ENCODE measurements around the gene WIPF2. TPM values are rescaled to one million over a fixed set of nuclear protein-coding genes. Genes with fewer than 3 reads are reported as not detected.
"Not testable (repeated sequence)": the region's sequence is repeated elsewhere in the genome, so short reads cannot be mapped to it uniquely, and the experiment has no call there.

WIPF2 gene
- total RNA-seq, 1 experiment from 2014 or later, result 5.1 TPM

- DNase-seq (ENCODE audit: low read depth, low spot score); in situ Hi-C loops (cut with HindIII; ENCODE audit: low pct_unique_long_range_greater_than_20kb, low sequenced_read_pairs): not testable (repeated sequence)
Observed at GRCh38 chr17:40304866-40305265, 85.8 kb downstream of the WIPF2 start.

- in situ Hi-C loops (cut with HindIII; ENCODE audit: low pct_unique_long_range_greater_than_20kb, low sequenced_read_pairs), result no loop called here
- no peak for DNase-seq (ENCODE audit: low read depth, low spot score)
Observed at GRCh38 chr17:40306395-40306794, 87.3 kb downstream of the WIPF2 start.

GRCh38 chr17:40307001-40307730 is 88.1 kb downstream of the WIPF2 start:
- in situ Hi-C loops (cut with HindIII; ENCODE audit: low pct_unique_long_range_greater_than_20kb, low sequenced_read_pairs), result no loop called here
- no peak for DNase-seq (ENCODE audit: low read depth, low spot score)

- in situ Hi-C loops (cut with HindIII; ENCODE audit: low pct_unique_long_range_greater_than_20kb, low sequenced_read_pairs), result no loop called here
Observed at GRCh38 chr17:40307740-40308239, 88.7 kb downstream of the WIPF2 start.

GRCh38 chr17:40309031-40309948 is 90.2 kb downstream of the WIPF2 start, which contains the start of gene RARA:
RARA (plus strand) TSS chr17:40309180; CDS start chr17:40331219, 22,039 bp downstream.
- in situ Hi-C loops (cut with HindIII; ENCODE audit: low pct_unique_long_range_greater_than_20kb, low sequenced_read_pairs), result no loop called here
- DNase-seq (ENCODE audit: low read depth, low spot score), result no peak

More at GRCh38 chr17:40307740-40308239, 88.7 kb downstream of the WIPF2 start:
- DNase-seq (ENCODE audit: low read depth, low spot score), result no peak

GRCh38 chr17:40309949-40310510 is 90.9 kb downstream of the WIPF2 start:
- in situ Hi-C loops (cut with HindIII; ENCODE audit: low pct_unique_long_range_greater_than_20kb, low sequenced_read_pairs), result no loop called here
- DNase-seq (ENCODE audit: low read depth, low spot score), result no peak

- in situ Hi-C loops (cut with HindIII; ENCODE audit: low pct_unique_long_range_greater_than_20kb, low sequenced_read_pairs), result no loop called here
- DNase-seq (ENCODE audit: low read depth, low spot score), result no peak
Observed at GRCh38 chr17:40310882-40311391, 91.8 kb downstream of the WIPF2 start.

GRCh38 chr17:40311575-40311974 is 92.5 kb downstream of the WIPF2 start:
- in situ Hi-C loops (cut with HindIII; ENCODE audit: low pct_unique_long_range_greater_than_20kb, low sequenced_read_pairs), result no loop called here
- DNase-seq (ENCODE audit: low read depth, low spot score), result no peak

- DNase-seq (ENCODE audit: low read depth, low spot score), result no peak
- in situ Hi-C loops (cut with HindIII; ENCODE audit: low pct_unique_long_range_greater_than_20kb, low sequenced_read_pairs), result no loop called here
Observed at GRCh38 chr17:40312131-40312731, 93.1 kb downstream of the WIPF2 start.

GRCh38 chr17:40312893-40313667 is 94.0 kb downstream of the WIPF2 start:
- in situ Hi-C loops (cut with HindIII; ENCODE audit: low pct_unique_long_range_greater_than_20kb, low sequenced_read_pairs), result no loop called here

GRCh38 chr17:40313668-40314583 is 94.8 kb downstream of the WIPF2 start:
- in situ Hi-C loops (cut with HindIII; ENCODE audit: low pct_unique_long_range_greater_than_20kb, low sequenced_read_pairs), result no loop called here
- DNase-seq (ENCODE audit: low read depth, low spot score), result no peak

More at GRCh38 chr17:40312893-40313667, 94.0 kb downstream of the WIPF2 start:
- no peak for DNase-seq (ENCODE audit: low read depth, low spot score)

- peak; percentile 79 for DNase-seq (ENCODE audit: low read depth, low spot score)
- in situ Hi-C loops (cut with HindIII; ENCODE audit: low pct_unique_long_range_greater_than_20kb, low sequenced_read_pairs), result no loop called here
Observed at GRCh38 chr17:40314584-40314956, 95.5 kb downstream of the WIPF2 start.

- in situ Hi-C loops (cut with HindIII; ENCODE audit: low pct_unique_long_range_greater_than_20kb, low sequenced_read_pairs), result no loop called here
- DNase-seq (ENCODE audit: low read depth, low spot score), result no peak
Observed at GRCh38 chr17:40315206-40315605, 96.1 kb downstream of the WIPF2 start.

- in situ Hi-C loops (cut with HindIII; ENCODE audit: low pct_unique_long_range_greater_than_20kb, low sequenced_read_pairs), result no loop called here
- no peak for DNase-seq (ENCODE audit: low read depth, low spot score)
Observed at GRCh38 chr17:40315678-40316570, 96.8 kb downstream of the WIPF2 start.
